Left hindlimb (tissue), 1 donor: ENCODE measurements around the gene KCNK4.
"Not testable (repeated sequence)": the region's sequence is repeated elsewhere in the genome, so short reads cannot be mapped to it uniquely, and the experiment has no call there.

Source experiments
- DNase-seq: peaks from one replicate; pipeline ENCODE4 v3.0.0-alpha.2; 2018

Gene KCNK4

GRCh38 chr11:64292460-64293254, 1.6 kb downstream of the KCNK4 start:
- no peak for DNase-seq

GRCh38 chr11:64294774-64295173, 3.7 kb downstream of the KCNK4 start:
- no peak for DNase-seq

GRCh38 chr11:64295760-64296159, 4.7 kb downstream of the KCNK4 start:
- DNase-seq: no peak

- DNase-seq: no peak
These were observed 5.1 kb downstream of the KCNK4 start for GRCh38 chr11:64296236-64296635.

GRCh38 chr11:64296830-64297698, 6.0 kb downstream of the KCNK4 start:
- no peak for DNase-seq

GRCh38 chr11:64297699-64298358, 6.7 kb downstream of the KCNK4 start:
- DNase-seq: no peak

GRCh38 chr11:64298966-64299846, 8.1 kb downstream of the KCNK4 start:
- no peak for DNase-seq

GRCh38 chr11:64299847-64300648, 8.9 kb downstream of the KCNK4 start, which contains the start of gene CATSPERZ:
Gene CATSPERZ, plus strand, starts transcription at chr11:64300358. Its CDS starts 53 bp downstream, at chr11:64300411.
- no peak for DNase-seq

GRCh38 chr11:64303109-64304031, 12.3 kb downstream of the KCNK4 start:
- DNase-seq: no peak

GRCh38 chr11:64304032-64304315, 12.9 kb downstream of the KCNK4 start:
- no peak for DNase-seq

GRCh38 chr11:64304316-64305072, 13.4 kb downstream of the KCNK4 start:
- DNase-seq: peak; percentile 86

GRCh38 chr11:64305075-64305690, 14.1 kb downstream of the KCNK4 start, which contains the start of gene ESRRA:
Gene ESRRA, plus strand, starts transcription at chr11:64305524. Its CDS starts 1,656 bp downstream, at chr11:64307180.
- peak; percentile 99 for DNase-seq

- DNase-seq: peak; percentile 73
These were observed 14.8 kb downstream of the KCNK4 start for GRCh38 chr11:64305691-64306562.

- DNase-seq: no peak
These were observed 15.4 kb downstream of the KCNK4 start for GRCh38 chr11:64306563-64306875.

- DNase-seq: no peak
These were observed 15.9 kb downstream of the KCNK4 start for GRCh38 chr11:64306876-64307622.

GRCh38 chr11:64307795-64308194, 16.7 kb downstream of the KCNK4 start:
- not testable (repeated sequence) for DNase-seq

GRCh38 chr11:64312947-64313346, 21.8 kb downstream of the KCNK4 start:
- DNase-seq: no peak
